Thyroid gland (tissue), 4 donors: ENCODE results near the gene ALKBH4.
"Not testable (repeated sequence)": the region's sequence is repeated elsewhere in the genome, so short reads cannot be mapped to it uniquely, and the experiment has no call there.

ENCODE experiments used
- CTCF ChIP-seq, 6 experiments: fragments of 200-600 bp in 3 of 6; fragments of 450-650 bp in 3 of 6; sonication (generic) in 3 of 6; IDR thresholded peaks; one replicate each; pipeline ENCODE4 v1.5.1; 2016 to 2019; ENCODE audit warnings: antibody characterized with exemption in 6 of 6, mild to moderate bottlenecking in 2 of 6, inconsistent platforms in 1 of 6, moderate library complexity in 1 of 6
- POLR2A ChIP-seq, 2 donors: fragments of 450-650 bp; IDR thresholded peaks; one replicate each; pipeline ENCODE4 v1.6.1; 2017; ENCODE audit warnings: antibody characterized with exemption in 2 of 2, mild to moderate bottlenecking in 2 of 2, moderate library complexity in 1 of 2

GRCh38 chr7:102505298-102506185 lies 40.9 kb upstream of the ALKBH4 start:
- not testable (repeated sequence) for TF ChIP-seq CTCF, POLR2A (IDR thresholded peaks at IDR 0.05)
